Natural killer cell treated with Interleukin-12 subunit alpha and Interleukin-12 subunit beta and Interleukin-15 and Interleukin-18, amount 100 ng/mL, for 72 hours (primary cell): ENCODE measurements around the gene MIF4GD. TPM values are rescaled to one million over a fixed set of nuclear protein-coding genes. Genes with fewer than 3 reads are reported as not detected.
"Not testable (repeated sequence)": the region's sequence is repeated elsewhere in the genome, so short reads cannot be mapped to it uniquely, and the experiment has no call there.

Experiments used
- ATAC-seq, 2 donors: fragments of 150-1000 bp; cut with Tn5 transposase in 1 of 2; sonication (Bioruptor Pico), chemical (Tn5 transposase) in 1 of 2; 2 replicates each; pipeline ENCODE4 v1.10.0; 2021
- DNase-seq: peaks from one replicate; pipeline ENCODE4 v3.0.0; 2022; ENCODE audit warnings: low spot score
- H3K27ac Mint-ChIP-seq, 2 donors: 1 replicate in 1 of 2; 2 replicates in 1 of 2; pipeline ENCODE4 v1.8.0; 2022; ENCODE audit warnings: mixed read lengths in 2 of 2, mild to moderate bottlenecking in 1 of 2, moderate library complexity in 1 of 2
- H3K27me3 Mint-ChIP-seq, 2 donors: 1 replicate in 1 of 2; 2 replicates in 1 of 2; pipeline ENCODE4 v1.8.0; 2022; ENCODE audit warnings: mixed read lengths in 2 of 2
- H3K36me3 Mint-ChIP-seq: one replicate; pipeline ENCODE4 v1.8.0; 2022; ENCODE audit warnings: mixed read lengths
- H3K4me1 Mint-ChIP-seq, 2 donors: 1 replicate in 1 of 2; 2 replicates in 1 of 2; pipeline ENCODE4 v1.8.0; 2022; ENCODE audit warnings: low read depth in 2 of 2, mixed read lengths in 2 of 2, mild to moderate bottlenecking in 1 of 2
- H3K4me3 Mint-ChIP-seq: one replicate; pipeline ENCODE4 v1.8.0; 2022; ENCODE audit warnings: mixed read lengths
- H3K9me3 Mint-ChIP-seq: 2 replicates; pipeline ENCODE4 v1.8.0; 2022; ENCODE audit warnings: mixed read lengths
- total RNA-seq, 2 donors: library from RNA; stranded (reverse); gene quantifications; one replicate each; pipeline ENCODE4 v1.2.3, GENCODE V29; 2022

The MIF4GD gene
- total RNA-seq, 2 donors from 2014 or later = 32.3 to 35.2 TPM

DNA sequence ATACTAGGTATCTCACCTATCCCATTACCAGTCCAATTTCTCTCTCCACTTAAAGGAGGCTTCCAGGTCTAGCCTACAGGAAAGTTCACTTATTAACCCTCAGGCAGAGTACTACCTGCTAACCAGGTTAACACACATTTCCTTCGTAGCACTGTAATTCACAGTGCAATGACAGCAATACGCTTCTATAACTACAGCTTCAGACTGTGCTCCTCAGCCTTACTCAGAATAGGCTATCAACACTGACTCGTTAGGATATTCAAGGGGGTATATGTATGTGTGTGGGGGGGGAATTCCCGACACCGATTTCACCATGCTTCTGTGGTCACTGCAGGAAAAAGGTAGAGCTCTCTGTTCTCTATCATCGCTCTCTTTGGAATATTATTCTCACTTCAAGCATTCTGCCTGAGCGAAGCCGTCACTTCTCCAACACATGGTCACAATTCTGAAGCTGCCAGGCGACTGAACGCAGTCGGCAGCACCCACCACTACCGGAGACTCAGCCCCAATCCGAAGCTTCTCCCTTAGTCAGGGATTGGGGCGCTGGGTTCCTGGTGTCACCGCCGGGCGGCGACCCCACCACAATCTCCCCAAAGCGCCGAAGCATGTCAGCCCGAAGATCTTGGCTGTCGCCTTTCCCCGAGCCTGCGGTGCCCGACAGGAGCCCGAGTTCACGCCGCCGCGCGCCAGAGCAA, 10.2 kb downstream of the MIF4GD start:
- Mint-ChIP-seq H3K27me3 (no peaks in the 10 kb centered on the region), H3K27ac (peak overlapping the region; percentile 99 to 100), H3K9me3 (no peaks in the 10 kb centered on the region), H3K4me1 (peaks cover 51% of the 10 kb centered on the region in 2 donors), H3K36me3 (peaks cover 6% of the 10 kb centered on the region), H3K4me3 (peak overlapping the region; percentile 100)
- ATAC-seq (peak; percentile 82 to 83), DNase-seq (peak; percentile 77)

DNA sequence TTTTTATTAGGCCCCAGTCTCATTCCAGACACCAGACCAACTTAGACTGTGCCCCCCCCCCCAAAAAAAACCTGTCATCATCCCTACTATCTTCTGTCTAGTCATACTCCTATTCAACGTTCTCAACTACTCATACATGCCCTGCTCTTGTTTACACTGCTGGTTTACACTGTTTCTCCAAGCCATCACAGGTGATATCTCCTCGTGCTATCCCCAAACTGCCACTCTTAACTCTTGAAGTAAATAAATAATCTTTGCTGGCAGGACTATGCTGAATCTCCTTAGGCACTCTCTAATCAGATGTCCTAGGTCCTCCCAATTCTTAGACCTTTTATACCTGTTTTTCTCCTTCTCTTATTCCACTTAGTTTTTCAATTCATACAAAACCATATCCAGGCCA, 13.8 kb downstream of the MIF4GD start:
- not testable (repeated sequence) for H3K36me3 Mint-ChIP-seq, DNase-seq, H3K9me3 Mint-ChIP-seq, ATAC-seq, H3K4me3 Mint-ChIP-seq, H3K27me3 Mint-ChIP-seq
- Mint-ChIP-seq H3K27ac (peak overlapping the region; percentile 68 to 99), H3K4me1 (peaks cover 76 to 79% of the 10 kb centered on the region in 2 donors)

DNA sequence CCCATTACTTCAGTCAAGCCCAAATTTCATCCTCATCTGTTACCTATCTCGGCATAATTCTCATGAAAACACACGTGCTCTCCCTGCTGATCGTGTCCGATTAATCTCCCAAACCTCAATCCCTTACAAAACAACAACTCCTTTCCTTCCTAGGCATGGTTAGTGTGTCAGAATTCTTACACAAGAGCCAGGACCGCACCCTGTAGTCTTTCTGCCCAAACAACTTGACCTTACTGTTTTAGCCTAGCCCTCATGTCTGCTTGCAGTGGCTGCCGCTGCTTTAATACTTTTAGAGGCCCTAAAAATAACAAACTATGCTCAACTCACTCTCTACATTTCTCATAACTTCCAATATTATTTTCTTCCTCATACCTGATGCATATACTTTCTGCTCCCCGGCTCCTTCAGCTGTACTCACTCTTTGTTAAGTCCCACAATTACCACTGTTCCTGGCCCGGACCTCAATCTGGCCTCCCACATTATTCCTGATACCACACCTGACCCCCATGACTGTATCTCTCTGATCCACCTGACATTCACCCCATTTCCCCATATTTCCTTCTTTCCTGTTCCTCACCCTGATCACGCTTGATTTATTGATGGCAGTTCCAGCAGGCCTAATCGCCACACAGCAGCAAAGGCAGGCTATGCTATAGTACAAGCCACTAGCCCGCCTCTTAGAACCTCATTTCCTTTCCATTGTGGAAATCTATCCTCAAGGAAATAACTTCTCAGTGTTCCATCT, 14.9 kb downstream of the MIF4GD start:
- H3K36me3 Mint-ChIP-seq, H3K27me3 Mint-ChIP-seq, H3K9me3 Mint-ChIP-seq, H3K4me3 Mint-ChIP-seq, ATAC-seq, DNase-seq: not testable (repeated sequence)
- H3K27ac Mint-ChIP-seq = peak overlapping the region; percentile 68 to 99
- peaks cover 77 to 85% of the 10 kb centered on the region in 2 donors for H3K4me1 Mint-ChIP-seq

DNA sequence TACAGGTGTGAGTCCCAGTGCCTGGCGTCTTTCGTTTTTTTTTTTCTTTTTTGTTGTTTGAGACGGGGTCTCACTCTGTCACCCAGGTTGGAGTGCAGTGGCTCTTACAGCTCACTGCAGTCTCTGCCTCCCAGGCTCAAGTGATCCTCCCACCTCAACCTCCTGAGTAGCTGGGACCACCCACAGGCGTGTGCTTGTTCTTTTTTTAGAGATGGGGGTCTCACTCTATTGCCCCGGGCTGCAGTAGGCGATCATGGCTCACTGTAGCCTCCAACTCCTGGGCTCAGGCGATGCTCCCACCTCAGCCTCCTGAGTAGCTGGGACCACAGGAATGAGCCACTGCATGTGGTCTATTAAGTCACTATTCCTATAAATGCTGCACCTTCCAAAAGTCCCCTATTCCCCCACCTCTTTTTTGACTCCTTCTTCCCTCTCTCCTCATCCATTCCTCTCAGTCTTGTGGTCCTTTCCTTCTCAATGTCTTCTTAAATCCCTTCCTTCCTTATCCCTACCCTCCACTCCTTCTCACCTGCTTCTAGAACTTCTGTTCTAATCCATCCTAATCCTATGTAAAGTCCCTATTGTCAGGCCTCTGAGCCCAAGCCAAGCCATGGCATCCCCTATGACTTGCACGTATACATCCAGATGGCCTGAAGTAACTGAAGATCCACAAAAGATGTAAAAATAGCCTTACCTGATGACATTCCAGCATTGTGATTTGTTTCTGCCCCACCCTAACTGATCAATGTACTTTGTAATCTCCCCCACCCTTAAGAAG, 18.8 kb downstream of the MIF4GD start:
- Mint-ChIP-seq H3K9me3 (no peaks in the 10 kb centered on the region), H3K27me3 (no peaks in the 10 kb centered on the region), H3K4me3 (no peak overlapping the region), H3K4me1 (peaks cover 61 to 69% of the 10 kb centered on the region in 2 donors), H3K27ac (peak overlapping the region; percentile 75 to 82), H3K36me3 (no peaks in the 10 kb centered on the region)
- ATAC-seq (no peak), DNase-seq (no peak)

DNA sequence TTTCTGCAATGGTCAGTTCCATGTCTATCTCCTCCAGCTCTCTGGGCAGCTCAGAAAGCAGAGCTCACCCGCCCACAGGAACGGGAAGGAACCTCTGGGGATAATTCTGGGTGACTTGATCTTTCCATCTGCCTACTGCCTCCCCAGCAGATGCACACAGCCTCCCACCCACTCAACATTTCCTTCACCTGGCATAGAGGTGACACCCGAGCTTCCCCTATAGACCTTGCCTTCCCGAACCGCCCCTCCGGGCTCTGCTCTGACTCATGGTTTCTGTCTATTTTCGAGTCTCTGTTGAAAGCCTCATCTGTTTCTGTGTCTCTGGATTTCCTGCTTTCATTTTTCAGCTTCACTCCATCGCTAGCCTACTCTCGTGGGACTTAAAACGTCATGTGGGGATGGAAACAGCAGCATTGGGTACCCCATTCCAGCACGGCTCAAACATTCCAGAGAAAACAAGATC, 21.0 kb downstream of the MIF4GD start:
- peak overlapping the region; percentile 82 to 83 for H3K27ac Mint-ChIP-seq
- peak overlapping the region; percentile 74 for H3K4me3 Mint-ChIP-seq
- H3K36me3 Mint-ChIP-seq = no peaks in the 10 kb centered on the region
- H3K4me1 Mint-ChIP-seq = peaks cover 42 to 47% of the 10 kb centered on the region in 2 donors
- ATAC-seq (peak; percentile 60 to 92), DNase-seq (no peak)
- H3K27me3 Mint-ChIP-seq = no peaks in the 10 kb centered on the region
- H3K9me3 Mint-ChIP-seq = no peaks in the 10 kb centered on the region

DNA sequence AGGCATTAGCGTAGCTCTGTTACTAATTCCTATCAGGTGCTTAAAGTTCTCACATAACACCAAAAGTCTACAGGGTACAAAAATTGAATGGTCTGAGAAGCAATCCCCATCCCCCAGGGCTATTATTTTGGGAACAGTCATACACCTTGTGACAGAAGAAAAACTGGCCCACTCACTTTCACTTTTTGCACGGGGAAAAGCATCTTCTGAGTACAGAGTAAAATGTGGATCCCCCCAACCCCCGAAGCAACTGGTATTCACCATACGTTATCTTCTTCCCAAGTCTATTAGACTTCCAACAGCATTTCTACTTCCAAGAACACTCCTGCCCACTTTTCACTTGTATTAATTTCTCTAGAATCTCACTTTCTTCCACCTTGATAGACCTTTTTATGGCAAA, 21.5 kb downstream of the MIF4GD start:
- Mint-ChIP-seq H3K4me3 (peak overlapping the region; percentile 74), H3K27me3 (no peaks in the 10 kb centered on the region), H3K36me3 (no peaks in the 10 kb centered on the region), H3K27ac (peak overlapping the region; percentile 82 to 83), H3K4me1 (peaks cover 41 to 44% of the 10 kb centered on the region in 2 donors), H3K9me3 (no peaks in the 10 kb centered on the region)
- ATAC-seq (no peak), DNase-seq (no peak)

DNA sequence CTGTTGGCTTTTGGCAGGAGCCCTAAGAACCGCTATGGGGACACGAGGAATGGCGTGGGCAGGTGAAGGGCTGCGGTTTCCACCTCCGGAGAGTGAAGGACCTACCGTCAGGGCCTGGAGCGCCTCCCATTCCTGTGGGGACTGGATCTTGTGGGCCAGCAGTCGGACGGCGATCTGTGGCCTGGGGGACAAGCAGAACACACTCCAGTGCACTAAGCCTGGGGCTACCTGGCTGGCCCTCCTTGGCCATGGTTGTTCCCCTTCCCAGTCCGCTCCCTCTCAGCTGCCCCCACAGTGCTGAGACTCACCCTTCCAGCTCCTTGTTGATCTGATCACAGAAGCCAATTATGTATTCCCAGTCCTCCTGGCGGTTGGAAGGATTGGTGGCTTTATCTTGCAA, 24.6 kb downstream of the MIF4GD start:
- H3K4me1 Mint-ChIP-seq = peaks cover 30 to 43% of the 10 kb centered on the region in 2 donors
- DNase-seq = no peak
- no peak for ATAC-seq
- H3K36me3 Mint-ChIP-seq = no peaks in the 10 kb centered on the region
- no peaks in the 10 kb centered on the region for H3K9me3 Mint-ChIP-seq
- no peak overlapping the region for H3K4me3 Mint-ChIP-seq
- no peak overlapping the region for H3K27ac Mint-ChIP-seq
- no peaks in the 10 kb centered on the region for H3K27me3 Mint-ChIP-seq

DNA sequence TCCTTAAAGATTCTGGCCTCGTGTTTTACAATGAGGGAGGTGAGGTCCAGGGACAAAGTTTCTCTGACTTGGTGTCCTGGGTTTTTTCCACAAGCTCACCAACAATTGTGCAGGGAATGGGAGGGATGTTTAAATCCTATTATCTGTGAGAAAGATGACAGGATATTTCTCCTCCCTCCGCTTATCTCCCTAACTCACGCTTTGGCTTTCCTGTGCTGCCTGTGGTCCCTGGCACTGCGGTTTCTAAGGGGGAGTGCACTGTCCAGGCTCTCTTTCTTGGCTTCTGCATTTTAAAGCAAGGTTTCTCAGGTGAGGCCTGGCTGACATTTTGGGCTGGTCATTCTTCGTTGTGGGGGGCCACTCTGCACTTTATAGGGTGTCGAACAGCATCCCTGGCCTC, 26.0 kb downstream of the MIF4GD start:
- Mint-ChIP-seq H3K4me1 (peaks cover 21 to 42% of the 10 kb centered on the region in 2 donors), H3K4me3 (no peak overlapping the region), H3K9me3 (no peaks in the 10 kb centered on the region), H3K27me3 (no peaks in the 10 kb centered on the region), H3K36me3 (no peaks in the 10 kb centered on the region), H3K27ac (peak overlapping the region in 1 of 2 donors; percentile 60)
- ATAC-seq (no peak), DNase-seq (no peak)

DNA sequence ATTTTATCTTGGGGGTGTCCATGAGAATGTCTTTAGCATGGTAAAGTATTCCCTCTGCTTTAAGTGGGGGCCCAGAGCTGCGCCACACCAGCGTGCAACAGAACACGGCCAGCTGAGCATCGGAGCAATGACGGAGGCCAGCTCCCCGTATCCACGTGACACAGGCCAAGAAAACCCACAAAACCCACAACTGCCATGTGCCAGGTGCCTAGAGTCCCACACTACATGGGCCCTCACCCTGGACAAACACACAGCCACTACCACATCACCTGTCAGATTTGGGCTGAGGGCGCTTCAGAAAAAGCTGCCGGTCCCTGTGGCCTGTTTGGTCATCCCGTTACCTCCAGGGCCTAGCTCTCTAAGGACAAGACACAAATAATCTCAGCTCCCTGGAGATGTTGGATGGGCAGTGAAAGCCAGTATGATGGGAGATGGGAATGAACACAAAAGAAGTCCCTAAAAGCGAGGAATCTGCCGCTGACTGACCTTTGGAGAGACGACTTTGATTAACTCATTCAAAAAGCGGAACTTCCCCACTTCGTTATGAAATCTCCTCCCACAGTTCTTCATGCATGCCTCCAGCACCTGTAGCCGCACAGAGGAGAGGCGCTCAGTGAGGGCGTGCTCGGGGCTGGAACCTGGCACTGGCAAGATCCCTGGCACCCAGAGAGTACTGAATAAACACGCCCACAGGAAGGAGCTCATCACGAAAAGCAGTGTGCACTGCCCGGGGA, 26.7 kb downstream of the MIF4GD start:
- Mint-ChIP-seq H3K27me3 (no peaks in the 10 kb centered on the region), H3K9me3 (no peaks in the 10 kb centered on the region), H3K36me3 (no peaks in the 10 kb centered on the region), H3K4me1 (peaks cover 15 to 36% of the 10 kb centered on the region in 2 donors), H3K27ac (peak overlapping the region in 1 of 2 donors; percentile 60), H3K4me3 (no peak overlapping the region)
- no peak for ATAC-seq
- DNase-seq = no peak

DNA sequence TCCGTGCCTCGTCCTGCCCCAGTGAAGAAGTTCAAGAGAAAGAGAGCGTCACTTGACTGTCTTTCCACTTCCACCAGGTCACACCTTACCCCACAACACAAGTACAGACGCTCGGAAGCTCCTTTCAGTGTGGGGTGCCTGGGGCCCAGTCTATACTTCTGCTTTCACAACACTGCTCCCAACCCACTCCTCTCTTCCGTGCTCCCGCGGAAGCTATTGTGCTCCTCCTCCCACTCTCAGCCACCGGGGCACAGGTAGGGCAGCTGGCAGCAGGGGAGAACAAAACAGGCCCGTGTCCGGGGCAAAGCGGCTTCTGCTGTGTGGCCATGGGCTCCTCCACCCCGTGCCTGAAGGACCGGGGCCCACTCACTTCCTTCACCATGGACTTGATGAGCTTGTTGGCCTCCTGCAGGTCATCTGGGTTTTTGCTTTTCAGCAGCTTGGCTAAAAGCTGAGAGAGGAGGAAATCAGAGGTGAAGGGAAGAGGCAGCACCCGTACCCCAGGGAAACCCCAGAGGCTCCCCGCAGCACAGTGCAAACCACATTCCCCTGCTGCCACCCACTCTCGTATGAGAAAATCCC, 28.5 kb downstream of the MIF4GD start:
- no peaks in the 10 kb centered on the region for H3K27me3 Mint-ChIP-seq
- peaks cover 20 to 42% of the 10 kb centered on the region in 2 donors for H3K4me1 Mint-ChIP-seq
- peak overlapping the region; percentile 77 to 86 for H3K27ac Mint-ChIP-seq
- ATAC-seq = peak; percentile 52 to 72
- H3K9me3 Mint-ChIP-seq = no peaks in the 10 kb centered on the region
- H3K4me3 Mint-ChIP-seq = peak overlapping the region; percentile 62
- peak; percentile 70 for DNase-seq
- peaks cover 6% of the 10 kb centered on the region for H3K36me3 Mint-ChIP-seq

DNA sequence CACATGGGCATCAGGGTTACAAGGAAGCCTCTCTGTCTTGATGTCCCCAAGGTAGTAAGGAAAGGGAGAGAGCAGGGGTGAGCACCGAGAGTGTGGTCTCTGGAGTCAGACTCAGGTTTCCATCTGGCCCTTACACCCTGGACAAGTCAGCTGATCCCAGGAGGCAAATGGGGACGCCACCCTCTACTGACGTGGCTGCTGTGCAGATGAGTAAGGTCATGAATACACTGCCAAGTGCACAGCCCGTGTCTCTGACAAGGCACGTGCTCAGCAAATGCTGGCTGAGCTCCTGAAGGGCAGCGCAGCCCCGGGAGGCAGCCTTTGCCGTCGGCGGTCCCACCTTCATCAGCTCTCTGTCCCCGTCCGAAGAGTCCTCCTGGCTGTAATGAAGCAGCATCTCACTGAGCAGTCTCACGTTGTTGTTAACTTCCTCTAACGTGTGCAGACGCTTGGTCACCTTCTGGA, 29.0 kb downstream of the MIF4GD start:
- Mint-ChIP-seq H3K36me3 (peaks cover 6% of the 10 kb centered on the region), H3K9me3 (no peaks in the 10 kb centered on the region), H3K4me3 (peak overlapping the region; percentile 62), H3K4me1 (peaks cover 20 to 42% of the 10 kb centered on the region in 2 donors), H3K27me3 (no peaks in the 10 kb centered on the region), H3K27ac (peak overlapping the region; percentile 77 to 86)
- DNase-seq = no peak
- no peak for ATAC-seq

DNA sequence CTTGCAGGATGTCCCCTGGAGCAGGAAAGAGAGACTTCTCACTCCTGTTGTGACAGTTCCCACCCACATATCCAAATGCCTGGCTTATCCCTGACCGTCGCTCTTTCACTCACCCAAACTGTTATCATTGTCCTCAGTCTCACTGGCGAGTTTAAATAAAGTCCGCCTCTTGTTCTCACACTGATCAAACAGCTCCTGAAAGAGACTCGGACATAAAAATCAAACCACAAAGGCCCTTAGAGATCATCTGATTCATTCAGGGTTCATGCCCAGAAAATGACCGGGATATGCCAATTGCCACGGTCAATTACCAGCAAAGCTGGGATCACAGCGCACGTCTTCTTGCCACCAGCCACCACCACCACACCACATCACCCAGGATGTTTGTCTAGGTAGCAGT, 29.5 kb downstream of the MIF4GD start:
- Mint-ChIP-seq H3K4me1 (peaks cover 20 to 42% of the 10 kb centered on the region in 2 donors), H3K27ac (peak overlapping the region; percentile 77 to 86), H3K36me3 (peaks cover 6% of the 10 kb centered on the region)

DNA sequence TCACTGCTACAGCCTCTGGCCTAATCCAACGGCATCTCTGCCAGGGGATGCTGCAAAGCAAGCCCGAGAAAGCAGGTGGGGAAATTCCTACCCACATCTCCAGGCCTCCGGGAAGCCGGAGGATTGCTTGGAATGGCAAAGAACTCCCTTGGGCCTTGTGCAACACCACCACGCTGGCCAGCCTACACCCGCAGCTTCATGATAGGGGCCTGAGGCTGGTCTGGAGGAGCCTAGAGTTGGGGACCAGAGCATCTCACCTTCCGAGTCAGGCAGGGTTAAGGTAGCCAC, 29.9 kb downstream of the MIF4GD start:
- ATAC-seq (no peak), DNase-seq (no peak)
- no peaks in the 10 kb centered on the region for H3K27me3 Mint-ChIP-seq
- H3K9me3 Mint-ChIP-seq = no peaks in the 10 kb centered on the region
- no peak overlapping the region for H3K4me3 Mint-ChIP-seq
- H3K36me3 Mint-ChIP-seq = peaks cover 6% of the 10 kb centered on the region
- H3K27ac Mint-ChIP-seq = no peak overlapping the region
- peaks cover 20 to 42% of the 10 kb centered on the region in 2 donors for H3K4me1 Mint-ChIP-seq

More for the DNA sequence above, 29.5 kb downstream of the MIF4GD start:
- ATAC-seq = no peak
- DNase-seq = no peak
- Mint-ChIP-seq H3K4me3 (no peak overlapping the region), H3K9me3 (no peaks in the 10 kb centered on the region), H3K27me3 (no peaks in the 10 kb centered on the region)
